Upper lobe of left lung (tissue), 6 donors: ENCODE results near the gene TLE1. TPM values are rescaled to one million over a fixed set of nuclear protein-coding genes. Genes with fewer than 3 reads are reported as not detected.

ENCODE experiments used
- ATAC-seq, 2 donors: fragments of 200-7000 bp; cut with Tn5 transposase; one replicate each; pipeline ENCODE4 v1.9.1; 2022; ENCODE audit warnings: mild to moderate bottlenecking in 2 of 2, moderate library complexity in 2 of 2; ENCODE audit not compliant: low FRiP score in 2 of 2
- DNase-seq, 2 donors: peaks; one replicate each; pipeline ENCODE4 v3.0.0-alpha.2; 2019 to 2020
- H3K27ac ChIP-seq, 4 donors: fragments of 200-600 bp; sonication (generic); one replicate each; pipeline ENCODE4 v1.5.1; 2016 to 2019
- H3K27me3 ChIP-seq, 4 donors: fragments of 200-600 bp; sonication (generic); one replicate each; pipeline ENCODE4 v1.5.1; 2017 to 2019
- H3K36me3 ChIP-seq, 4 donors: fragments of 200-600 bp; sonication (generic); one replicate each; pipeline ENCODE4 v1.5.1; 2016 to 2019
- H3K4me1 ChIP-seq, 4 donors: fragments of 200-600 bp; sonication (generic); one replicate each; pipeline ENCODE4 v1.5.1; 2018 to 2019
- H3K4me3 ChIP-seq, 4 donors: fragments of 200-600 bp; sonication (generic); one replicate each; pipeline ENCODE4 v1.5.1; 2017 to 2019; ENCODE audit warnings: mild to moderate bottlenecking in 2 of 4, moderate library complexity in 1 of 4
- H3K9me3 ChIP-seq, 4 donors: fragments of 200-600 bp; sonication (generic); one replicate each; pipeline ENCODE4 v1.5.1; 2018 to 2019
- CTCF ChIP-seq, 6 experiments: fragments of 450-650 bp in 4 of 6; fragments of 200-600 bp in 2 of 6; sonication (generic) in 2 of 6; IDR thresholded peaks; one replicate each; pipeline ENCODE4 v1.5.1; 2016 to 2019; ENCODE audit warnings: antibody characterized with exemption in 6 of 6
- EP300 ChIP-seq, 4 donors: sonication (generic); formaldehyde crosslinking; IDR thresholded peaks; one replicate each; pipeline ENCODE4 v1.5.1; 2017; ENCODE audit warnings: antibody characterized with exemption in 4 of 4, control low read depth in 2 of 4
- POLR2A ChIP-seq, 4 donors: fragments of 450-650 bp; IDR thresholded peaks; one replicate each; pipeline ENCODE4 v1.5.1; 2016 to 2017; ENCODE audit warnings: antibody characterized with exemption in 4 of 4, mild to moderate bottlenecking in 2 of 4
- POLR2AphosphoS5 ChIP-seq, 2 donors: sonication (generic); formaldehyde crosslinking; IDR thresholded peaks; one replicate each; pipeline ENCODE4 v1.5.1; 2017; ENCODE audit warnings: antibody characterized with exemption in 2 of 2
- WGBS, 2 donors: methylation state at CpG; one replicate each; pipeline ENCODE4 v1.1.5; 2017 to 2018; 5-methylcytosine and 5-hydroxymethylcytosine counted together
- small RNA-seq, 4 donors: library from RNA; depleted of rRNA; stranded (forward); fragments of <200 nt; gene quantifications; one replicate each; pipeline ENCODE3, GENCODE V24; 2016
- total RNA-seq, 6 donors: library from RNA; depleted of rRNA in 4 of 6; stranded (reverse); fragments of >200 nt in 4 of 6; gene quantifications; one replicate each; pipeline versions ENCODE4 v1.1.0 to v1.2.1, GENCODE V29; 2016 to 2021
- donor health status: DM: no; HTN: no; CAD: no; lungs with moderate emphysema.
- donor health status: DM: no; HTN: yes; CAD: no; lungs with severe emphysema.

The TLE1 gene
- total RNA-seq, 6 donors from 2014 or later: 17.3 to 55.5 (median 27.6) TPM

- no peak for ATAC-seq
- TF ChIP-seq CTCF (IDR thresholded peaks at IDR 0.05) (no peak), EP300 (IDR thresholded peaks at IDR 0.05) (no peak), POLR2A (IDR thresholded peaks at IDR 0.05) (no peak), POLR2AphosphoS5 (IDR thresholded peaks at IDR 0.05) (no peak)
- no peaks in the 10 kb centered on the region for H3K9me3 ChIP-seq
- H3K27ac ChIP-seq: no peak overlapping the region
- DNase-seq: no peak
- no peaks in the 10 kb centered on the region for H3K4me1 ChIP-seq
- WGBS, 2 donors: 92 to 93% methylated on average over 1 of the region's 1 CpG
- no peaks in the 10 kb centered on the region for H3K27me3 ChIP-seq
- H3K4me3 ChIP-seq: no peak overlapping the region
- no peaks in the 10 kb centered on the region for H3K36me3 ChIP-seq
Observed at GRCh38 chr9:81537964-81538363, 151.4 kb downstream of the TLE1 start.

- H3K4me1 ChIP-seq: no peaks in the 10 kb centered on the region
- H3K27me3 ChIP-seq: no peaks in the 10 kb centered on the region
- 87 to 92% methylated on average over 9 of the region's 9 CpGs for WGBS, 2 donors
- no peak for ATAC-seq
- H3K4me3 ChIP-seq: no peak overlapping the region
- TF ChIP-seq POLR2AphosphoS5 (IDR thresholded peaks at IDR 0.05): no peak
- no peak for TF ChIP-seq CTCF (IDR thresholded peaks at IDR 0.05)
- no peak for TF ChIP-seq EP300 (IDR thresholded peaks at IDR 0.05)
- TF ChIP-seq POLR2A (IDR thresholded peaks at IDR 0.05): no peak
- no peaks in the 10 kb centered on the region for H3K9me3 ChIP-seq
- DNase-seq: no peak
- no peaks in the 10 kb centered on the region for H3K36me3 ChIP-seq
- H3K27ac ChIP-seq: no peak overlapping the region
Observed at GRCh38 chr9:81536242-81537025, 152.9 kb downstream of the TLE1 start.

GRCh38 chr9:81535542-81536241 lies 153.7 kb downstream of the TLE1 start:
- Histone ChIP-seq H3K9me3 (no peaks in the 10 kb centered on the region), H3K4me3 (no peak overlapping the region), H3K36me3 (no peaks in the 10 kb centered on the region), H3K4me1 (no peaks in the 10 kb centered on the region), H3K27me3 (no peaks in the 10 kb centered on the region), H3K27ac (no peak overlapping the region)
- ATAC-seq: no peak
- TF ChIP-seq POLR2A (IDR thresholded peaks at IDR 0.05): no peak
- 73 to 76% methylated on average over 9 of the region's 9 CpGs for WGBS, 2 donors
- no peak for DNase-seq

GRCh38 chr9:81534138-81534875 lies 155.0 kb downstream of the TLE1 start:
- no peak for ATAC-seq
- 79 to 85% methylated on average over 4 of the region's 4 CpGs for WGBS, 2 donors
- Histone ChIP-seq H3K36me3 (no peaks in the 10 kb centered on the region), H3K9me3 (no peaks in the 10 kb centered on the region), H3K27me3 (no peaks in the 10 kb centered on the region), H3K27ac (no peak overlapping the region), H3K4me3 (no peak overlapping the region), H3K4me1 (no peaks in the 10 kb centered on the region)
- no peak for DNase-seq
- TF ChIP-seq POLR2A (IDR thresholded peaks at IDR 0.05) (no peak), POLR2AphosphoS5 (IDR thresholded peaks at IDR 0.05) (no peak), EP300 (IDR thresholded peaks at IDR 0.05) (no peak), CTCF (IDR thresholded peaks at IDR 0.05) (no peak)

Small RNA genes within 50 kb of the gene (small RNA-seq; reads per million reads assigned to genes)
- 0 reads per million in 4 donors for gene RNU6-1035P

Other genes starting within 250 kb of the TLE1 start
- not detected for gene SPATA31D4, start 238.9 kb upstream of the TLE1 start, total RNA-seq